Measurements from ENCODE around the gene DMTF1. TPM values are rescaled to one million over a fixed set of nuclear protein-coding genes. Genes with fewer than 3 reads are reported as not detected.

Gene DMTF1
- total RNA-seq, 2 experiments from 2014 or later = 63.0 to 65.1 TPM

- no peaks in the 10 kb centered on the region for H3K9me3 Mint-ChIP-seq
- ATAC-seq (no peak), DNase-seq (no peak)
- CTCF ChIA-PET = interaction anchor here (1.0 to 3.7 kb wide), 8 partner anchors 11 to 228 kb away, joined by 3 to 21 read pairs (median 5); partner anchors contain the start of gene ELAPOR2
- H3K36me3 Mint-ChIP-seq (ENCODE audit: low read depth) = peaks cover 33% of the 10 kb centered on the region
- H3K27ac Mint-ChIP-seq = peak overlapping the region; percentile 12
- H3K4me3 Mint-ChIP-seq = peak overlapping the region; percentile 99
- TF ChIP-seq, protein P1, sequence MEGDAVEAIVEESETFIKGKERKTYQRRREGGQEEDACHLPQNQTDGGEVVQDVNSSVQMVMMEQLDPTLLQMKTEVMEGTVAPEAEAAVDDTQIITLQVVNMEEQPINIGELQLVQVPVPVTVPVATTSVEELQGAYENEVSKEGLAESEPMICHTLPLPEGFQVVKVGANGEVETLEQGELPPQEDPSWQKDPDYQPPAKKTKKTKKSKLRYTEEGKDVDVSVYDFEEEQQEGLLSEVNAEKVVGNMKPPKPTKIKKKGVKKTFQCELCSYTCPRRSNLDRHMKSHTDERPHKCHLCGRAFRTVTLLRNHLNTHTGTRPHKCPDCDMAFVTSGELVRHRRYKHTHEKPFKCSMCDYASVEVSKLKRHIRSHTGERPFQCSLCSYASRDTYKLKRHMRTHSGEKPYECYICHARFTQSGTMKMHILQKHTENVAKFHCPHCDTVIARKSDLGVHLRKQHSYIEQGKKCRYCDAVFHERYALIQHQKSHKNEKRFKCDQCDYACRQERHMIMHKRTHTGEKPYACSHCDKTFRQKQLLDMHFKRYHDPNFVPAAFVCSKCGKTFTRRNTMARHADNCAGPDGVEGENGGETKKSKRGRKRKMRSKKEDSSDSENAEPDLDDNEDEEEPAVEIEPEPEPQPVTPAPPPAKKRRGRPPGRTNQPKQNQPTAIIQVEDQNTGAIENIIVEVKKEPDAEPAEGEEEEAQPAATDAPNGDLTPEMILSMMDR (IDR thresholded peaks at IDR 0.05) = no peak
- no peaks in the 10 kb centered on the region for H3K27me3 Mint-ChIP-seq
- intact Hi-C loops (cut with micrococcal nuclease) = loop anchor here (5.0 kb wide), 1 partner anchor 97 kb away; the partner anchor contains the start of gene ELAPOR2
- POLR2A ChIA-PET = interaction anchor here (1.2 to 4.8 kb wide), 4 partner anchors 9 to 65 kb away, joined by 3 to 90 read pairs (median 4); partner anchors contain the start of gene TMEM243
- H3K4me1 Mint-ChIP-seq (ENCODE audit: low read depth) = peaks cover 45% of the 10 kb centered on the region
These were observed 2.3 kb downstream of the DMTF1 start for GRCh38 chr7:87154569-87154968.

GRCh38 chr7:87155788-87156187, 3.5 kb downstream of the DMTF1 start:
- ChIA-PET CTCF (interaction anchor here (2.2 kb wide), 1 partner anchor 80 kb away, joined by 6 read pairs; no protein-coding TSS in a partner anchor), POLR2A (interaction anchor here (4.8 kb wide), 1 partner anchor 64 kb away, joined by 90 read pairs; the partner anchor contains the start of gene TMEM243)
- DNase-seq (no peak), ATAC-seq (no peak)
- intact Hi-C loops (cut with micrococcal nuclease) = no loop called here
- Mint-ChIP-seq H3K27me3 (no peaks in the 10 kb centered on the region), H3K36me3 (ENCODE audit: low read depth) (peaks cover 40% of the 10 kb centered on the region), H3K4me3 (peak overlapping the region; percentile 27), H3K27ac (peak overlapping the region; percentile 42), H3K9me3 (no peaks in the 10 kb centered on the region), H3K4me1 (ENCODE audit: low read depth) (peaks cover 54% of the 10 kb centered on the region)
- TF ChIP-seq, protein P1 (IDR thresholded peaks at IDR 0.05) = no peak

DNA sequence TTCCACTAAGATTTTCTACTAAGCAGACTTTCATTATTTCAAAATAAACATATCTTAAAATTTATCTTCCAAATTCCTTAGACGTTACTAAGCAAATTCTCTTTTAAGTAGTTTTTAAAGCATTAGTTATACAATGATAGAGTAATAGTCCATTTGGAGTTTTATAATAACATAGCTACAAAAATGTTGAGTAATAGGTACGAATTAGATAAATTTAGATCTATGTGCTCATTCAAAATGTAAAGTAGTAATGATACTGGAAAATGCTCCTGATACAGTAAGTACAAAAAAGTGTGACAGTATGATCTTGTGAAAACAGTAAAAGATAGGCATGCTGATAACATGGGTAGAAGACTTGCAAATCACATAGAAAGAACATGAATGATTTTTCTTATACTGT, 4.5 kb downstream of the DMTF1 start:
- peaks cover 40% of the 10 kb centered on the region for H3K36me3 Mint-ChIP-seq (ENCODE audit: low read depth)
- no peak for DNase-seq
- TF ChIP-seq, protein P1 (IDR thresholded peaks at IDR 0.05) = no peak
- ChIA-PET CTCF (interaction anchor here (2.2 kb wide), 1 partner anchor 79 kb away, joined by 6 read pairs; no protein-coding TSS in a partner anchor), POLR2A (no interaction called here)
- H3K4me1 Mint-ChIP-seq (ENCODE audit: low read depth) = peaks cover 54% of the 10 kb centered on the region
- ATAC-seq = no peak
- no peak overlapping the region for H3K4me3 Mint-ChIP-seq
- H3K27me3 Mint-ChIP-seq = no peaks in the 10 kb centered on the region
- intact Hi-C loops (cut with micrococcal nuclease) = no loop called here
- H3K27ac Mint-ChIP-seq = no peak overlapping the region
- H3K9me3 Mint-ChIP-seq = no peaks in the 10 kb centered on the region

GRCh38 chr7:87159538-87159937, 7.3 kb downstream of the DMTF1 start:
- no peak for DNase-seq
- intact Hi-C loops (cut with micrococcal nuclease) = no loop called here
- peaks cover 40% of the 10 kb centered on the region for H3K36me3 Mint-ChIP-seq (ENCODE audit: low read depth)
- no peaks in the 10 kb centered on the region for H3K9me3 Mint-ChIP-seq
- H3K27ac Mint-ChIP-seq = no peak overlapping the region
- peaks cover 55% of the 10 kb centered on the region for H3K4me1 Mint-ChIP-seq (ENCODE audit: low read depth)
- no peak for ATAC-seq
- H3K4me3 Mint-ChIP-seq = no peak overlapping the region
- H3K27me3 Mint-ChIP-seq = no peaks in the 10 kb centered on the region
- POLR2A ChIA-PET = interaction anchor here (2.2 kb wide), 1 partner anchor 8 kb away, joined by 12 read pairs; the partner anchor contains the start of gene DMTF1
- TF ChIP-seq, protein P1 (IDR thresholded peaks at IDR 0.05) = no peak
- CTCF ChIA-PET = interaction anchor here (1.2 kb wide), 1 partner anchor 77 kb away, joined by 7 read pairs; no protein-coding TSS in a partner anchor

- no peak overlapping the region for H3K4me3 Mint-ChIP-seq
- intact Hi-C loops (cut with micrococcal nuclease) = no loop called here
- TF ChIP-seq, protein P1 (IDR thresholded peaks at IDR 0.05) = no peak
These were observed 12.2 kb downstream of the DMTF1 start for GRCh38 chr7:87164433-87164832.

More at GRCh38 chr7:87164433-87164832, 12.2 kb downstream of the DMTF1 start:
- POLR2A ChIA-PET = interaction anchor here (1.5 to 1.6 kb wide), 2 partner anchors 10 to 53 kb away, joined by 3 to 6 read pairs; no protein-coding TSS in a partner anchor
- H3K9me3 Mint-ChIP-seq = no peaks in the 10 kb centered on the region
- no peak overlapping the region for H3K27ac Mint-ChIP-seq
- ATAC-seq (no peak), DNase-seq (no peak)
- CTCF ChIA-PET = interaction anchor here (1.1 kb wide), 1 partner anchor 11 kb away, joined by 3 read pairs; no protein-coding TSS in a partner anchor
- H3K36me3 Mint-ChIP-seq (ENCODE audit: low read depth) = peaks cover 55% of the 10 kb centered on the region
- peaks cover 29% of the 10 kb centered on the region for H3K4me1 Mint-ChIP-seq (ENCODE audit: low read depth)
- H3K27me3 Mint-ChIP-seq = no peaks in the 10 kb centered on the region

All from activated CD8-positive, alpha-beta T cell treated with anti-CD3 and anti-CD28 coated beads for 36 hours (primary cell).